ENCODE results near the gene HNF4A. TPM values are rescaled to one million over a fixed set of nuclear protein-coding genes. Genes with fewer than 3 reads are reported as not detected.
A peak's percentile ranks its signal among the peaks of the same experiment; 100 is the strongest.

The HNF4A gene
- total and polyA plus RNA-seq, 2 of the 13 experiments (the other 11 are each of a cell fraction or from before 2014, with no cell fraction given): 80.9 to 169 TPM

DNA sequence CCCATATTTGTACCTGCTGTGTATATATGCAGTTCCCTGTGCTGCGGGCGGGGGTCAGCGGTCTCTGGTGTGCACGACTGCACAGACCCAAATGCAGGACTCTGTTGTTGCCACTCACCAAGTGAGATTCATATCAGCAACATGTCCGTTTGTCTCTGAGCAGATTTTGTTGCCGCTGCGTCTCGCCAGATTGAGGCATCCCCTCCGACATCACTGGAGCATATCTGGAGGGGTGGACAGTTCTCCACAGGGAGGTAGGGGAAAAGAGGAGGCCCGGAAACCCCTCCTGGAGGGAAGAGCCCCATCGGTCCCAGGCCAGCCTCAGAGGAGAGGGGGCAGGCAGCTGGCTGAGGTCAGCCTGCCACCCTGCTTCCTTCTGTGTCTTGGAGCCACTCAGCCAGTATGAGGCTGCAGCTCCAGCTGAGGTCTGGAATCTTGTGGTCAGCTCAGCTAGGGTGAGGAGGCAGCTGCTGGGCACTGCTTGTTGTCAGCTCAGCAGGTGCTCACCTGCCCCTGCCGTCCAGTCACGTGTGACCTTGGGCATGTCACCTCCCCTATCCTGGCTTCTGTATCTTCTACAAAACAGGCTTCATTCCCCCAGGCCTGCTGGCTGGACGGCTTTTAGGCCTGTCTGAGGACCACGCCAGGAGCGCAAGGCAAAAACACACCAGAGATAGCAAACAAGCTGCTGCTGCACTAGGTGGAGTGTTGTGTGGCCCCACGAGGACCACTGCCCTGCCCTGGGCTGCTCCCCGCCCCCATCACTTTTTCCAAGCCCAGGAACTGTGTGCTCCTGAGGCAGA is 47.1 kb downstream of the HNF4A start (continued):
- TF ChIP-seq STAT6 (CRISPR knock-in tag; IDR thresholded peaks at IDR 0.05; ENCODE audit: borderline replicate concordance) (no peak), CREB3 (CRISPR knock-in tag; IDR thresholded peaks at IDR 0.05) (no peak), ZNF276 (CRISPR knock-in tag; IDR thresholded peaks at IDR 0.05; ENCODE audit: low read depth) (peak; percentile 33; the same call in 1 of the 2 replicates), GFI1 (CRISPR knock-in tag; IDR thresholded peaks at IDR 0.05; ENCODE audit: borderline replicate concordance) (peak; percentile 49; the same call in 1 of the 2 replicates), CREM (IDR thresholded peaks at IDR 0.05) (no peak), CREM (CRISPR knock-in tag; IDR thresholded peaks at IDR 0.05) (no peak), KAT8 (CRISPR knock-in tag; IDR thresholded peaks at IDR 0.05) (no peak), SRF (IDR thresholded peaks at IDR 0.05; ENCODE audit: low read depth, low read length) (no peak), ZNF468 (CRISPR knock-in tag; IDR thresholded peaks at IDR 0.05) (no peak; the same call in 1 of the 2 replicates), GTF2F1 (IDR thresholded peaks at IDR 0.05; ENCODE audit: low read length) (no peak), MATR3 (CRISPR knock-in tag; IDR thresholded peaks at IDR 0.05) (no peak), ZNF776 (CRISPR knock-in tag; IDR thresholded peaks at IDR 0.05) (0 out of 2 replicates have a peak, but pooled peaks have one; percentile 79)
- TF ChIP-seq, protein P1, sequence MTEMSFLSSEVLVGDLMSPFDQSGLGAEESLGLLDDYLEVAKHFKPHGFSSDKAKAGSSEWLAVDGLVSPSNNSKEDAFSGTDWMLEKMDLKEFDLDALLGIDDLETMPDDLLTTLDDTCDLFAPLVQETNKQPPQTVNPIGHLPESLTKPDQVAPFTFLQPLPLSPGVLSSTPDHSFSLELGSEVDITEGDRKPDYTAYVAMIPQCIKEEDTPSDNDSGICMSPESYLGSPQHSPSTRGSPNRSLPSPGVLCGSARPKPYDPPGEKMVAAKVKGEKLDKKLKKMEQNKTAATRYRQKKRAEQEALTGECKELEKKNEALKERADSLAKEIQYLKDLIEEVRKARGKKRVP (CRISPR knock-in tag; IDR thresholded peaks at IDR 0.05): no peak
- TF ChIP-seq, protein P2, sequence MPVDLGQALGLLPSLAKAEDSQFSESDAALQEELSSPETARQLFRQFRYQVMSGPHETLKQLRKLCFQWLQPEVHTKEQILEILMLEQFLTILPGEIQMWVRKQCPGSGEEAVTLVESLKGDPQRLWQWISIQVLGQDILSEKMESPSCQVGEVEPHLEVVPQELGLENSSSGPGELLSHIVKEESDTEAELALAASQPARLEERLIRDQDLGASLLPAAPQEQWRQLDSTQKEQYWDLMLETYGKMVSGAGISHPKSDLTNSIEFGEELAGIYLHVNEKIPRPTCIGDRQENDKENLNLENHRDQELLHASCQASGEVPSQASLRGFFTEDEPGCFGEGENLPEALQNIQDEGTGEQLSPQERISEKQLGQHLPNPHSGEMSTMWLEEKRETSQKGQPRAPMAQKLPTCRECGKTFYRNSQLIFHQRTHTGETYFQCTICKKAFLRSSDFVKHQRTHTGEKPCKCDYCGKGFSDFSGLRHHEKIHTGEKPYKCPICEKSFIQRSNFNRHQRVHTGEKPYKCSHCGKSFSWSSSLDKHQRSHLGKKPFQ (CRISPR knock-in tag; IDR thresholded peaks at IDR 0.05; ENCODE audit: insufficient replicate concordance): no peak
- TF ChIP-seq, protein P3, sequence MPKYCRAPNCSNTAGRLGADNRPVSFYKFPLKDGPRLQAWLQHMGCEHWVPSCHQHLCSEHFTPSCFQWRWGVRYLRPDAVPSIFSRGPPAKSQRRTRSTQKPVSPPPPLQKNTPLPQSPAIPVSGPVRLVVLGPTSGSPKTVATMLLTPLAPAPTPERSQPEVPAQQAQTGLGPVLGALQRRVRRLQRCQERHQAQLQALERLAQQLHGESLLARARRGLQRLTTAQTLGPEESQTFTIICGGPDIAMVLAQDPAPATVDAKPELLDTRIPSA (CRISPR knock-in tag; IDR thresholded peaks at IDR 0.05; ENCODE audit: borderline replicate concordance): peak; percentile 88
- TF ChIP-seq, protein P4, sequence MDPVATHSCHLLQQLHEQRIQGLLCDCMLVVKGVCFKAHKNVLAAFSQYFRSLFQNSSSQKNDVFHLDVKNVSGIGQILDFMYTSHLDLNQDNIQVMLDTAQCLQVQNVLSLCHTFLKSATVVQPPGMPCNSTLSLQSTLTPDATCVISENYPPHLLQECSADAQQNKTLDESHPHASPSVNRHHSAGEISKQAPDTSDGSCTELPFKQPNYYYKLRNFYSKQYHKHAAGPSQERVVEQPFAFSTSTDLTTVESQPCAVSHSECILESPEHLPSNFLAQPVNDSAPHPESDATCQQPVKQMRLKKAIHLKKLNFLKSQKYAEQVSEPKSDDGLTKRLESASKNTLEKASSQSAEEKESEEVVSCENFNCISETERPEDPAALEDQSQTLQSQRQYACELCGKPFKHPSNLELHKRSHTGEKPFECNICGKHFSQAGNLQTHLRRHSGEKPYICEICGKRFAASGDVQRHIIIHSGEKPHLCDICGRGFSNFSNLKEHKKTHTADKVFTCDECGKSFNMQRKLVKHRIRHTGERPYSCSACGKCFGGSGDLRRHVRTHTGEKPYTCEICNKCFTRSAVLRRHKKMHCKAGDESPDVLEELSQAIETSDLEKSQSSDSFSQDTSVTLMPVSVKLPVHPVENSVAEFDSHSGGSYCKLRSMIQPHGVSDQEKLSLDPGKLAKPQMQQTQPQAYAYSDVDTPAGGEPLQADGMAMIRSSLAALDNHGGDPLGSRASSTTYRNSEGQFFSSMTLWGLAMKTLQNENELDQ (CRISPR knock-in tag; IDR thresholded peaks at IDR 0.05; ENCODE audit: borderline replicate concordance): 0 out of 2 replicates have a peak, but pooled peaks have one; percentile 19
